ENCODE measurements around the gene KRTAP5-8.
A peak's percentile ranks its signal among the peaks of the same experiment; 100 is the strongest.
"Not testable (repeated sequence)": the region's sequence is repeated elsewhere in the genome, so short reads cannot be mapped to it uniquely, and the experiment has no call there.

Gene KRTAP5-8

DNA sequence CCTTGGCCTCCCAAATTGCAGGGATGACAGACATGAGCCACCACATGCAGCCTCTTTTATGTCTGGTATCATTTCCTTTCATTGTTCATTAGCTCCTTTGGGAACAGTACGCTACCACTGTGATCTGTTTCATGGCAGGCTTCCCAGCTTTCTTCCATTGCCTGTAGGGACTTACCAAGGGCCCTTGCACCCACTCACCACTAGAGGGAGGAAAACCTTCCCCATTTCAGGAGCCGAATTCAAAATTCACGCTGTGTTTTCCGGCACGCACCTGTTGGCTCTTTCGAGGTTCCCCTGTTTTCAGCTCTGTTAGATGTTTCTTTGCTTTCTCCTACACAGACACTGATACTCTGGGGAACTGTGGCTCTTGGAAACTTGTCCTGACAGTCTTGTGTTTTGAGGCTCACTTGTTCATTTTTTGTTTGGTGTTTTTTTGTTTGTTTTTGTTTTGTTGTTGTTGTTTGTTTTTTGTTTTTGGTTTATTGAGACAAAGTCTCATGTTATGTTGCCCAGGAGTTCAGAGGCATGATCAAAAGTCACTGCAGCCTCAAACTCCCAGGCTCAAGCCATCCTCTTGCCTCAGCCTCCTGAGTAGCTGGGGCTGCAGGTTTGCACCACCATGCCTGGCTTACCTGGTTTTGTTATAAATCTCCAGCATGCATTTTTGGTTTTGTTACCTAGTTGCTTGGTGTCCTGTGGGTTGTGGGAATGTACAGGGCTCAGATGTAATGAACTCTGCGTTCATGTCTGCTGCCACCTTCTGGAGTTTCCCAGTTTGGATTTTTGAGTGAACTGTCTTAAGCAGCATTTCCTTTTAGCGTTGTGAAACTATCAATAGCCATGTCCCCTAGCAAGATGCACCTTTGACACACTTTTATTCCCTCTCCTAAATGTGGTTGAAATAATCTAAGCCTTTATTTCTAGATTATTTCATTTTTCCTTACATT lies 42.5 kb downstream of the KRTAP5-8 start:
- Histone ChIP-seq H3K4me3 (ENCODE audit: low read depth in 1 of 2, low read length in 2 of 2) (no peak overlapping the region), H3K4me2 (ENCODE audit: insufficient read depth, low read length) (no peak overlapping the region), H3K27me3 (ENCODE audit: insufficient read depth, low read length, poor library complexity) (peaks cover 6% of the 10 kb centered on the region), H3K27ac (ENCODE audit: low read length) (no peak overlapping the region), H3K4me1 (ENCODE audit: insufficient read depth, low read length) (peaks cover 4% of the 10 kb centered on the region; the same call in 1 of the 2 replicates), H4K20me1 (ENCODE audit: insufficient read depth, low read length) (no peaks in the 10 kb centered on the region), H3K9me3 (ENCODE audit: insufficient read depth, low read length, severe bottlenecking) (no peaks in the 10 kb centered on the region), H3K79me2 (ENCODE audit: insufficient read depth, low read length) (no peaks in the 10 kb centered on the region), H3K36me3 (ENCODE audit: insufficient read depth, low read length) (no peaks in the 10 kb centered on the region), H2AFZ (ENCODE audit: low read depth, low read length) (no peak overlapping the region), H3K9ac (ENCODE audit: low read depth, low read length) (no peak overlapping the region)
- ATAC-seq (ENCODE audit: insufficient read depth, low read depth) (peak; percentile 70), DNase-seq (peak; percentile 46)
- TF ChIP-seq, protein P1, sequence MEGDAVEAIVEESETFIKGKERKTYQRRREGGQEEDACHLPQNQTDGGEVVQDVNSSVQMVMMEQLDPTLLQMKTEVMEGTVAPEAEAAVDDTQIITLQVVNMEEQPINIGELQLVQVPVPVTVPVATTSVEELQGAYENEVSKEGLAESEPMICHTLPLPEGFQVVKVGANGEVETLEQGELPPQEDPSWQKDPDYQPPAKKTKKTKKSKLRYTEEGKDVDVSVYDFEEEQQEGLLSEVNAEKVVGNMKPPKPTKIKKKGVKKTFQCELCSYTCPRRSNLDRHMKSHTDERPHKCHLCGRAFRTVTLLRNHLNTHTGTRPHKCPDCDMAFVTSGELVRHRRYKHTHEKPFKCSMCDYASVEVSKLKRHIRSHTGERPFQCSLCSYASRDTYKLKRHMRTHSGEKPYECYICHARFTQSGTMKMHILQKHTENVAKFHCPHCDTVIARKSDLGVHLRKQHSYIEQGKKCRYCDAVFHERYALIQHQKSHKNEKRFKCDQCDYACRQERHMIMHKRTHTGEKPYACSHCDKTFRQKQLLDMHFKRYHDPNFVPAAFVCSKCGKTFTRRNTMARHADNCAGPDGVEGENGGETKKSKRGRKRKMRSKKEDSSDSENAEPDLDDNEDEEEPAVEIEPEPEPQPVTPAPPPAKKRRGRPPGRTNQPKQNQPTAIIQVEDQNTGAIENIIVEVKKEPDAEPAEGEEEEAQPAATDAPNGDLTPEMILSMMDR (IDR thresholded peaks at IDR 0.05; ENCODE audit: borderline replicate concordance, extremely low read depth, low read length, poor library complexity, severe bottlenecking): peak; percentile 81
- no peak for TF ChIP-seq EZH2 (IDR thresholded peaks at IDR 0.05; ENCODE audit: borderline replicate concordance, low read depth, low read length, severe bottlenecking)

DNA sequence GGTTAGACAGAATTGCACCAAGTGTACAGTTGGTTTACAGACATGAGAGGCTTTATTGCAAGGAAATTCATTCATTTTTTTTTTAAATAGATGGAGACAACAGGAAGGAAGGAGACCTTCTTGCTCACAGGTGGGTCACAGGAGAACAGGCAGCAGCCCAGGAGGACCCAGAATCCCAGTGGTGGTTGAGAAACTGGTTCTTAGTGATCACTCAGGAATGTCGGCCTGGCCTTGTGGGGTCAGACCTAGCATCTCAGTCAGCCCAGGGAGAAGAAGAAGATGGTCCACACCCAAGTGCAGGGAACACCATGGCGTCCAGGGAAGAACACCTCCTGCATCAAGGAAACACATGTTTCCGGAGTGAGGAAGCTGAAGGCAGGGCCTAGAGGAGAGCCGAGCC lies 44.0 kb downstream of the KRTAP5-8 start:
- Histone ChIP-seq H3K79me2 (ENCODE audit: insufficient read depth, low read length) (no peaks in the 10 kb centered on the region), H3K27ac (ENCODE audit: low read length) (no peak overlapping the region), H3K27me3 (ENCODE audit: insufficient read depth, low read length, poor library complexity) (peaks cover 6% of the 10 kb centered on the region), H4K20me1 (ENCODE audit: insufficient read depth, low read length) (no peaks in the 10 kb centered on the region), H3K9ac (ENCODE audit: low read depth, low read length) (no peak overlapping the region), H3K4me1 (ENCODE audit: insufficient read depth, low read length) (peaks cover 4% of the 10 kb centered on the region; the same call in 1 of the 2 replicates), H3K4me2 (ENCODE audit: insufficient read depth, low read length) (no peak overlapping the region), H3K9me3 (ENCODE audit: insufficient read depth, low read length, severe bottlenecking) (no peaks in the 10 kb centered on the region), H3K4me3 (ENCODE audit: low read depth in 1 of 2, low read length in 2 of 2) (no peak overlapping the region), H2AFZ (ENCODE audit: low read depth, low read length) (no peak overlapping the region), H3K36me3 (ENCODE audit: insufficient read depth, low read length) (no peaks in the 10 kb centered on the region)
- no peak for ATAC-seq (ENCODE audit: insufficient read depth, low read depth)
- no peak for DNase-seq
- TF ChIP-seq, protein P1 (IDR thresholded peaks at IDR 0.05; ENCODE audit: borderline replicate concordance, extremely low read depth, low read length, poor library complexity, severe bottlenecking): no peak
- no peak for TF ChIP-seq EZH2 (IDR thresholded peaks at IDR 0.05; ENCODE audit: borderline replicate concordance, low read depth, low read length, severe bottlenecking)

DNA sequence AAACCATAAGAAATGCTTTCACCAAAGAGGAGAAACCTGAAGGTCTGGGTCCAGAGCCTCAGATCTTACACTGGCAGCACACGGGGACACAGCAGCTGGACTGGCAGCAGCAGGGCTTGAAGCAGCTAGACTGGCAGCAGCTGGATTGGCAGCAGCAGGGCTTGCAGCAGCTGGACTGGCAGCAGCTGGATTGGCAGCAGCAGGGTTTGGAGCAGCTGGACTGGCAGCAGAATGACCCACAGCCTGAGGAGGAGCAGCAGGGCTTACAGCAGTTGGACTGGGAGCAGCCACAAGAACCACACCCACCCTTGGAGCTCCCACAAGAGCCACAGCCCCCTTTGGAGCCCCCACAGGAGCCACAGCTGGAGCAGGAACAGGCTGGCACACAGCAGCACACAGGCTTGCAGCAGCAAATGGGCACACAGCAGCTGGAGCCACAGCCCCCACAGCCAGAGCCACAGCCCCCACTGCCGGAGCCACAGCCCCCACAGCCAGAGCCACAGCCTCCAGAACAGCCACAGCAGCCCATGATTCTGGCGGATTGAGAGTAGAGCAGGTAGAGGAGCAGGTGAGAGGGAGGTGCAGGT lies 44.6 kb downstream of the KRTAP5-8 start, which contains the start of gene KRTAP5-11:
KRTAP5-11 (minus strand) TSS at position 567 of the 587 bp plus-strand sequence; CDS start at position 529, 38 bp downstream.
- DNase-seq (no peak), ATAC-seq (ENCODE audit: insufficient read depth, low read depth) (no peak)
- Histone ChIP-seq H3K9me3 (ENCODE audit: insufficient read depth, low read length, severe bottlenecking) (no peaks in the 10 kb centered on the region), H3K9ac (ENCODE audit: low read depth, low read length) (no peak within 1 kb of the TSS), H3K4me3 (ENCODE audit: low read depth in 1 of 2, low read length in 2 of 2) (no peak within 1 kb of the TSS), H3K36me3 (ENCODE audit: insufficient read depth, low read length) (no peaks in the 10 kb centered on the region), H3K27ac (ENCODE audit: low read length) (no peak within 1 kb of the TSS), H3K79me2 (ENCODE audit: insufficient read depth, low read length) (no peaks in the 10 kb centered on the region), H3K4me2 (ENCODE audit: insufficient read depth, low read length) (no peak within 1 kb of the TSS), H3K4me1 (ENCODE audit: insufficient read depth, low read length) (peaks cover 4% of the 10 kb centered on the region; the same call in 1 of the 2 replicates), H2AFZ (ENCODE audit: low read depth, low read length) (no peak within 1 kb of the TSS), H4K20me1 (ENCODE audit: insufficient read depth, low read length) (no peaks in the 10 kb centered on the region), H3K27me3 (ENCODE audit: insufficient read depth, low read length, poor library complexity) (peaks cover 6% of the 10 kb centered on the region)
- TF ChIP-seq, protein P1 (IDR thresholded peaks at IDR 0.05; ENCODE audit: borderline replicate concordance, extremely low read depth, low read length, poor library complexity, severe bottlenecking): no peak
- no peak for TF ChIP-seq EZH2 (IDR thresholded peaks at IDR 0.05; ENCODE audit: borderline replicate concordance, low read depth, low read length, severe bottlenecking)

DNA sequence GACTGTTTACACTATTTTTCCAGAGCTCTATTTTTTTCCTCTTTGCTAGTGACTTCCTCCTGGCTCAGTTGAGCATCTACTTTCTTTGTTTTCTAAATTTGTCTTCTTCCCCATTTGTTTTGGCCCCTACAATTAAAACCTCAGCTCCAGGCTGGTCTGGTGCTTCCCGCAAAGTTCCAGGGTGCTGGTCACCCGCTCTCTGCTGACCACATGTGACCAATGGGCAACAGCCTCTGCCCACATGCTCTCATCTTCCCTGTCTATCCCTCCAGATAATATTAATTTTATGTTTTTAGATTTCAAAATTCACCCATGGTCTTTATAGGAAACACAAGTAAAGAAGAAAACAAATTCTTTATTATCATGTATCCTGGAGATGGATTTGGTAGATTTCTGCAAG lies 45.1 kb downstream of the KRTAP5-8 start:
- not testable (repeated sequence) for H3K9me3 ChIP-seq (ENCODE audit: insufficient read depth, low read length, severe bottlenecking); ATAC-seq (ENCODE audit: insufficient read depth, low read depth); H3K4me1 ChIP-seq (ENCODE audit: insufficient read depth, low read length)

DNA sequence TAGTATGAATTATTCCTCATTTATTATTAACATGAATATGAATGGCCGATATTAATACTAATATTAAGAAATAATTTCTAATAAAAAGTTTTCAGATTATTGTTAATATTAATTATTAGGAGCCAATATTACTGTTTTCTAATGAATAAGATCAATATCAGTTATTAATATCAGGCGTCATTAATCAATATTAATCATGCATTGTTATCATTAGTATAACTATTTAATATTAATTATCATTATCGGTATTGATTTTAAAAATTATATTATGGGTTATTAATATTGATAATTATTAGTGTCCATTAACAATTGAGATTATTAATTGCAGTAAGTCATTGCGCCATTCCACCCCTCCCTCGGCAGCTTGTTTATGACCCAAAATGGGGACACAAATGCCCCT lies 47.8 kb downstream of the KRTAP5-8 start:
- not testable (repeated sequence) for H4K20me1 ChIP-seq (ENCODE audit: insufficient read depth, low read length); H3K4me1 ChIP-seq (ENCODE audit: insufficient read depth, low read length); ATAC-seq (ENCODE audit: insufficient read depth, low read depth)

More for the DNA sequence above, 45.1 kb downstream of the KRTAP5-8 start:
- H3K79me2 ChIP-seq (ENCODE audit: insufficient read depth, low read length); H3K4me3 ChIP-seq (ENCODE audit: low read depth in 1 of 2, low read length in 2 of 2); DNase-seq; H3K4me2 ChIP-seq (ENCODE audit: insufficient read depth, low read length); H3K27me3 ChIP-seq (ENCODE audit: insufficient read depth, low read length, poor library complexity); H2AFZ ChIP-seq (ENCODE audit: low read depth, low read length); H3K9ac ChIP-seq (ENCODE audit: low read depth, low read length); H3K36me3 ChIP-seq (ENCODE audit: insufficient read depth, low read length); H3K27ac ChIP-seq (ENCODE audit: low read length); H4K20me1 ChIP-seq (ENCODE audit: insufficient read depth, low read length): not testable (repeated sequence)

More for the DNA sequence above, 47.8 kb downstream of the KRTAP5-8 start:
- not testable (repeated sequence) for H3K4me3 ChIP-seq (ENCODE audit: low read depth in 1 of 2, low read length in 2 of 2); H3K79me2 ChIP-seq (ENCODE audit: insufficient read depth, low read length); H3K9me3 ChIP-seq (ENCODE audit: insufficient read depth, low read length, severe bottlenecking); H3K27me3 ChIP-seq (ENCODE audit: insufficient read depth, low read length, poor library complexity); H3K36me3 ChIP-seq (ENCODE audit: insufficient read depth, low read length); H2AFZ ChIP-seq (ENCODE audit: low read depth, low read length); H3K9ac ChIP-seq (ENCODE audit: low read depth, low read length); H3K27ac ChIP-seq (ENCODE audit: low read length); DNase-seq; H3K4me2 ChIP-seq (ENCODE audit: insufficient read depth, low read length)
